Measurements from ENCODE around the gene GAREM2. TPM values are rescaled to one million over a fixed set of nuclear protein-coding genes. Genes with fewer than 3 reads are reported as not detected.

Gene GAREM2
- 0.61 and 0.65 TPM in 2 replicates for total RNA-seq

GRCh38 chr2:26172871-26173775 lies at the start of gene GAREM2:
GAREM2 (plus strand) TSS chr2:26173088; CDS start chr2:26173221, 133 bp downstream.

Other genes starting within 250 kb of the GAREM2 start
- 8.4 and 9.1 TPM in 2 replicates for gene KIF3C, start 190.6 kb upstream of the GAREM2 start, total RNA-seq
- gene RAB10, start 139.0 kb upstream of the GAREM2 start, total RNA-seq, result 80.2 and 148 TPM in 2 replicates
- gene HADHA, start 71.5 kb downstream of the GAREM2 start, total RNA-seq, result 175 and 176 TPM in 2 replicates
- 96.8 and 108 TPM in 2 replicates for gene HADHB, start 71.9 kb downstream of the GAREM2 start, total RNA-seq
- gene SELENOI, start 173.1 kb downstream of the GAREM2 start, total RNA-seq, result 16.2 and 22.8 TPM in 2 replicates
- gene ADGRF3, start 173.7 kb downstream of the GAREM2 start, total RNA-seq, result not detected in 2 replicates
- not detected in 2 replicates for gene DRC1, start 228.8 kb downstream of the GAREM2 start, total RNA-seq

Measured in epithelial cell of umbilical artery (primary cell).